GM19099 (cell line): ENCODE measurements around the gene DLL1.

Experiments used
- POLR2A ChIP-seq: IDR thresholded peaks from 3 replicates; pipeline ENCODE4 v1.6.1; 2011; ENCODE audit warnings: low read depth; ENCODE audit not compliant: insufficient read length; ENCODE audit errors: extremely low read depth

The DLL1 gene

DNA sequence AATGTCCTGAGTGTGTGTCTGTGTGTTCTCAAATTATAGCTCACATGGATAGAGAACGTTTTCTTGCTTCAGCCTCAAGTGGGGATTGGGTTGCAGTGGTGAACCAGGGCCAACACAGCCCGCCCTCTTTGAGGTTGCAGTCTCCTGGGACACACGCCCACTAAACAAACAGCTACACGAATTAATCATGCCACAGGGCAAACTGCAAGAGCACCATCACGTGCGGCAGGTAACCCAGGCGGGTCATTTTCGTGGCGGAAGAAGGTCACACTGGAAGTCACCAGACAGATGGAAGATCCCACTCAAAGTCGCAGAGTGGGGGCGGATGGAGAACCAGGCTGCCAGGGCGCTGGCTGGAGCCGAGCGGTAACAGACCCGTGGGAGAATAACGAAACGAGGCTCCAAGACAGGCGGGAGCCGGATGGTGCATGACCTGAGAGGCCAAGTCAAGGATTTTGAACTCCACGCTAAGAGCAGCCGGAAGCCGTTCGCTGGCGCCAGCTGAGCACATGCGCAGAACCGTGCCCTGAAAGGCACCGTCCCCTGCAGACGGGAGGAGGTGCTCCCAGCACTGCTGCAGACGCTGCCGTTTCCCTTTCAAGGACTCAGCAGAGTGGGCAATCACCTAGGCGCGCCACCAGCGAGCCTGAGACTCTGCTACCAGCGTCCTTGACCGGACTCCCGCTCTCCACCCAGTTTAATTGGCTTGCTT is 10.7 kb downstream of the DLL1 start:
- TF ChIP-seq POLR2A, result no peak

GRCh38 chr6:170279426-170279825 is 11.5 kb downstream of the DLL1 start:
- TF ChIP-seq POLR2A, result no peak

- no peak for TF ChIP-seq POLR2A
Measured at GRCh38 chr6:170278743-170279094, 12.2 kb downstream of the DLL1 start.

DNA sequence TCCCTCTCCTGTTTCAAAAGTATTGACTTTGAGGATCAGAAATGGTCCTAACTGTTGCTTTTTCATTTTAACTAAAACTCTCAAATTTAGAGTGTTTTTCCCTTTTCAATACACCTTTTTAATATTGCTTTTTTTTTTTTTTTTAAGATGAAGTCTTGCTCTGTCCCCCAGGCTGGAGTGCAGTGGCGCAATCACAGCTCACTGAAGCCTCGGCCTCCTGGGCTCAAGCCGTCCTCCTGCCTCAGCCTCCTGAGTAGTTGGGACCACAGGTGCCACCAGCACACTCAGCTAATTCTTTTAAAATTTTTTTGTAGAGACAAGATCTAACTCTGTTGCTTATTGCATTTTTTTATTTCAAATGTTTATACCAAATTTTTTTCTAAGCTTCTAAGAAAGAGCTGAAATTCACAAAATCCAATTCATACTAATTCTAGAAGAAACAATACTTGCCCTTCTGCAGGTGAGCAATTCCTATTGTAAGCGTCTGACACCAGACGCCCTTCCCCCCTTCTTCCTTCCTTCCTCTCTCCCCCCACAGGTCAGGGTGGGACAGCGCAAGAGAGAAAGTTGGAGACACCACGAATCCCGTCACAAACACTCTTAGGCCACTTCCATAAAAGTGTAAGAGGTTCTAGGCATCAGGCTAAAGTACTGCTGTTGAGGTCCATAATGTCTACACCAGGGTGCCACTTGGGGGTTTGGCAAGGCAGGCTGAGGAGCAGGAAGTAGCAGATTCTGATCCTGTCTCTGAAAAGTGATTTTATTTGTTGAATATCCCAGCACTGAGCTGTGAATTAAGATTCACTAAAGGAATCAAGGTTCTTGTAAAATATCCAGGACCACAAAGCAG is 12.8 kb downstream of the DLL1 start:
- TF ChIP-seq POLR2A, result no peak

DNA sequence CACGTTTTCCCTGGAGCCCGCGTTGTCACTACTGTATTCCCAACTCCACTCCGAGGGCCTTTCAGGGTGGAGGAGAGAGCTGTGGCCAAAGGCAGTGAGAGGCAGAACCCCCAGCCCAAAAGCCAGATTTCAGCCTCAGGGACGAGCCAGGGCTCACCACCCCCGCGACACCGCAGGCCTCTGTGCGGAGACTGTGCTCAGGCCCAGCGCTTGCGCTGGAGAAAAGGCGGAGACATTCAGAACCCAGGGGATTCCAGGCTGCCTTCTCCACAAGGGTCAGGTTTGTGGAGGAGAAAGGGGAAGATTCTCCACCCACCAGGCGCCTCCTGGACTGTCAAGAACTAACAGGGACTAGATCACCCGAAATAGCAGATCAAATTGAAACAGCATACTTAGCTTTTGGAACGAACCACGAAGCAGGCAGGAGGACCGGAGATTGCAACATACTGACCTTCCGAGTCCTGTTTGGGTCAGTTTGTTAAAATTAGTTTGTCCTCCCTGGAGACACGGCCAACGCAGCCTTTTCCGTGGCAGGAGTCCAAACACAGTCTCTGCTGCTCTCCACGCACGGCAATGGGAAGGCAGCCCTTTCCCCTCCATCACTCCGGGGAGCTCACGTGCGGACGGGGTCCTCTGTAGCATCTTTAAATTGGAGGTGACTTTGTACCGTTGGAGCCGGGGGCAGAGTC is 14.4 kb downstream of the DLL1 start:
- no peak for TF ChIP-seq POLR2A

- no peak for TF ChIP-seq POLR2A
Measured at GRCh38 chr6:170274713-170275560, 15.9 kb downstream of the DLL1 start.

- TF ChIP-seq POLR2A, result no peak
Measured at GRCh38 chr6:170273681-170274080, 17.2 kb downstream of the DLL1 start.

DNA sequence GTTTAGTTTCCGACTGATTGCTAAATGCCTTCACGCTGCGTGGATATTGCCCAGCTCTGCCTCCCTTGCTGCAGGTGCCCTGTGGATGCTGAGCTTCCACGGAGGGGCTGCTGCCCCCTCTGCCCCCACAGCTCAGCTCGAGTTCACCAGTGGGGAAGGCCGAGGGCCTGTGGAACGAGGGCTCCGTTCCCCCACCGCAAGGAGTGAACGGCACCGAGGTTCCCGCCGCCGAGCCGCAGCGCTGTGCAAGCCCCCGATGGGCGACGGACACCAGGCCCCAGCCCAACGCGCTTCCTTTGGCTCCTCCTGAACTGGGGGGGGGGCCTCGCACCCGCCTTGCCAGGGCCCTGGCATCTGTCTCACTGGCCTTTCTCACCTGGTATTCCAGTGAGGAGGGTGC is 17.7 kb downstream of the DLL1 start:
- no peak for TF ChIP-seq POLR2A

- no peak for TF ChIP-seq POLR2A
Measured at GRCh38 chr6:170272341-170273065, 18.4 kb downstream of the DLL1 start.

DNA sequence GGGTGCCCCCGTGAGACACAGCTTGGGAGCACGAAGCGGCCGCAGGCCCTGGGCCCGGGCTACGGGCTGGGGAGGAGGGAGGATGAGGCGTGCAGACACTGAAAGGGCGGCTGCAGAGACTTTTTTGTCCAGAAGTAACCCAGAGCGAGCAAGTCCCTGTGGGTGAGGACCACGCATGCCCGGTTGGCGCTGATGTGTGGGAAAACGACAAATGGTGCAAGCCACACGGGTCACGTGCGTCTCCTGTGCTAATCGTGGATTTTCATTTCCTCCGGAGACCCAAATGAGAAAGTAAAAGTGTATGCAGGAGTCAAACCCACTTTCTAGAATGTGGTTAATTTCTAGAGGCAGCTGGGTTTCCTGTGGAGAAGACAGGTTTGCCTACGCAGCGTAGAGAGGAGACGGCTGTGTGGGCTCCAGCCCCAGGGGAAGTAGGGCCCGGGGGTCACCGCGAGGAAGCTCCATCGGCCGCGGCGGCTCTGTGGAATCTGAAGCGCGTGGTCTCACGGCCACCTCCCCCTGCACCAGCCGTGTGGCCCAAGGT is 19.0 kb downstream of the DLL1 start:
- peak; percentile 36 for TF ChIP-seq POLR2A

DNA sequence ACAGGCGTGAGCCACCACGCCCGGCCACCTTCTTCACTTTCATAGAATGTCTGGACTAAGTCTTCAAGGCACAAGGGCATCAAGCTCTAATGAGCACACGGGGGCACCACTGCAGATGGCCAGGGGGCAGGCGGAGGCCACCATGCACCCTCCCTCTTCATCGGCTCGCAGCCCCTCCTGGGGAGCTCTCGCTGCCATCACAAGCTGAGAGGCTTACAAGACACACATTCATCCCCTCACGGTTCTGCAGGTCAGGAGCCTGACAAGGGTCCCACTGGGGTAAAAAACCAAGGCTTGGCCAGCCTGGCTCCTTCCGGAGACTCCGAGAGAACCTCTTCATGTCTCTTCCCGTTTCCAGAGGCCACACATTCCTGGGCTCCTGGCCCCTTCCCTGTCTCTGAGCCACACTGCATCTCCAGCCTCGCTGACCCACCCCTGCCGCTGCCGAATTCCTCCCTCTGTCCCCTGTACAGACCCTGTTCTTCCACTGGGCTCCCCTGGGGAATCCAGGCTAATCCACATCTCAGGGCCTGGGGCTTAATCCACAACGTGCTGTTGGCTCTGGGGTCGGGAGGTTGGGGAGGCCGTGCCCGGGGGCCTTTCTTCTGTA is 19.8 kb downstream of the DLL1 start:
- TF ChIP-seq POLR2A, result no peak

GRCh38 chr6:170269846-170270541 is 20.9 kb downstream of the DLL1 start:
- no peak for TF ChIP-seq POLR2A
